Left colon (tissue), 2 donors: ENCODE data around the gene ADRM1. TPM values are rescaled to one million over a fixed set of nuclear protein-coding genes. Genes with fewer than 3 reads are reported as not detected.
A peak's percentile ranks its signal among the peaks of the same experiment; 100 is the strongest.

ENCODE experiments used
- ATAC-seq: fragments of 200-7000 bp; cut with Tn5 transposase; one replicate; pipeline ENCODE4 v1.9.1; 2020; ENCODE audit warnings: mild to moderate bottlenecking, moderate library complexity
- DNase-seq, 2 donors: peaks; one replicate each; pipeline ENCODE4 v3.0.0-alpha.2; 2020
- intact Hi-C, 2 donors: fragments of 100-400 bp; cut with DNase I in 1 of 2; cut with micrococcal nuclease in 1 of 2; formaldehyde crosslinking; loops; one replicate each; pipeline versions ENCODE4 v1.11.2 to v1.14.0; 2022; cut with DNase I, micrococcal nuclease
- total RNA-seq, 2 donors: library from RNA; stranded (reverse); fragmentation: NEBNext Ultra II Directional; extraction: Animal tissue kit (Norgen Biotek cat#: 25700); gene quantifications; one replicate each; pipeline ENCODE4 v1.2.1, GENCODE V29; 2021
- donor health status: DM: no; HTN: no; CAD: no.
- donor health status: DM: yes; HTN: yes; CAD: no.

The ADRM1 gene
- total RNA-seq, 2 donors from 2014 or later = 67.2 to 73.1 TPM

- ATAC-seq (no peak), DNase-seq (no peak)
- intact Hi-C loops = no loop called here
Measured at GRCh38 chr20:62345681-62346370, 43.0 kb downstream of the ADRM1 start.

- DNase-seq (no peak), ATAC-seq (no peak)
- intact Hi-C loops = no loop called here
Measured at GRCh38 chr20:62346398-62347150, 43.8 kb downstream of the ADRM1 start.

- intact Hi-C loops = no loop called here
- ATAC-seq (no peak), DNase-seq (no peak)
Measured at GRCh38 chr20:62347151-62347404, 44.3 kb downstream of the ADRM1 start.

GRCh38 chr20:62347445-62347844 is 44.6 kb downstream of the ADRM1 start:
- no peak for DNase-seq
- intact Hi-C loops = no loop called here
- no peak for ATAC-seq

GRCh38 chr20:62348604-62349003 is 45.8 kb downstream of the ADRM1 start:
- ATAC-seq (no peak), DNase-seq (no peak)
- intact Hi-C loops = no loop called here

GRCh38 chr20:62349556-62350097 is 46.8 kb downstream of the ADRM1 start:
- DNase-seq = no peak
- no peak for ATAC-seq
- intact Hi-C loops = no loop called here

GRCh38 chr20:62350098-62350628 is 47.4 kb downstream of the ADRM1 start:
- DNase-seq = no peak
- peak; percentile 79 for ATAC-seq
- intact Hi-C loops = no loop called here

- ATAC-seq (peak; percentile 22), DNase-seq (no peak)
- intact Hi-C loops = no loop called here
Measured at GRCh38 chr20:62350629-62351422, 48.0 kb downstream of the ADRM1 start.

GRCh38 chr20:62351469-62352401 is 48.9 kb downstream of the ADRM1 start:
- no peak for ATAC-seq
- intact Hi-C loops = no loop called here
- DNase-seq = no peak

GRCh38 chr20:62352402-62353288 is 49.8 kb downstream of the ADRM1 start:
- DNase-seq = peak in 1 of 2 donors; percentile 63
- intact Hi-C loops = no loop called here
- peak; percentile 33 for ATAC-seq

- intact Hi-C loops = no loop called here
- DNase-seq (no peak), ATAC-seq (no peak)
Measured at GRCh38 chr20:62353289-62354030, 50.7 kb downstream of the ADRM1 start.

- intact Hi-C loops = no loop called here
- no peak for ATAC-seq
Measured at GRCh38 chr20:62354031-62354808, 51.4 kb downstream of the ADRM1 start.

GRCh38 chr20:62354811-62355341 is 52.1 kb downstream of the ADRM1 start:
- DNase-seq = no peak
- intact Hi-C loops = no loop called here
- no peak for ATAC-seq

More at GRCh38 chr20:62354031-62354808, 51.4 kb downstream of the ADRM1 start:
- no peak for DNase-seq

- DNase-seq (no peak), ATAC-seq (peak; percentile 22)
- intact Hi-C loops = no loop called here
Measured at GRCh38 chr20:62355516-62355877, 52.7 kb downstream of the ADRM1 start.

GRCh38 chr20:62355878-62356588 is 53.2 kb downstream of the ADRM1 start:
- DNase-seq (no peak), ATAC-seq (no peak)
- intact Hi-C loops = no loop called here
